Stimulated activated effector memory CD8-positive, alpha-beta T cell treated with anti-CD3 and anti-CD28 coated beads, Interleukin-12 subunit alpha, Interleukin-12 subunit beta, amount 100 ng/mL, for 72 hours (primary cell): ENCODE results near the gene LEMD1.

Source experiments
- ATAC-seq: fragments of 150-1000 bp; cut with Tn5 transposase; 2 replicates; pipeline ENCODE4 v1.10.0; 2021
- DNase-seq, 2 donors: peaks; one replicate each; pipeline ENCODE4 v3.0.0; 2021 to 2022; ENCODE audit warnings: low spot score in 2 of 2
- H3K27ac Mint-ChIP-seq: one replicate; pipeline ENCODE4 v1.8.0; 2022; ENCODE audit warnings: mild to moderate bottlenecking, mixed read lengths
- H3K36me3 Mint-ChIP-seq: one replicate; pipeline ENCODE4 v1.8.0; 2022; ENCODE audit warnings: mild to moderate bottlenecking, mixed read lengths
- H3K4me1 Mint-ChIP-seq: one replicate; pipeline ENCODE4 v1.8.0; 2022; ENCODE audit warnings: mixed read lengths
- H3K4me3 Mint-ChIP-seq: one replicate; pipeline ENCODE4 v1.8.0; 2022; ENCODE audit warnings: mild to moderate bottlenecking, mixed read lengths
- H3K9me3 Mint-ChIP-seq: one replicate; pipeline ENCODE4 v1.8.0; 2022; ENCODE audit warnings: mixed read lengths

The LEMD1 gene

DNA sequence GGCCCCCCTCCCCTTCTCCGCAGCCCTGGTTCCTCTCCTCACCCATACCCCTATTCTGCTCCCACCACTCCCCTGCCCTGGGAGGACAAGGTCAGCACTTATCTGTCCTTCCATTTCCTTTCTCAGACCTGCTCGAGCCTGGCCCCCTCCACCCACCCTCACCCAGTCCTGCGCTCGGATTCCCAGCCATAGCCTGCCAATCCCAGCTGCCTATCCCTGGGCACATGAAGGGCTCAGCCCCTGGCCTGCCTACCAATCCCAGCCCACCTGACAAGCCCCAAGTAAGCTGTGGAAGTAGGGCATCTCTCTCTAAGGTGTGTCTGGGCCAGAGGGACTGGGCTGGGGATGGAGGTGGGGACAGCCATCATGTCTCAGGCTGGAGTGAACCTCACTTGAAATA lies 28.6 kb upstream of the LEMD1 start:
- no peak for DNase-seq
- H3K4me1 Mint-ChIP-seq: peaks cover 39% of the 10 kb centered on the region
- peak overlapping the region; percentile 85 for H3K4me3 Mint-ChIP-seq
- no peaks in the 10 kb centered on the region for H3K36me3 Mint-ChIP-seq
- ATAC-seq: no peak
- H3K9me3 Mint-ChIP-seq: no peaks in the 10 kb centered on the region
- H3K27ac Mint-ChIP-seq: peak overlapping the region; percentile 99

DNA sequence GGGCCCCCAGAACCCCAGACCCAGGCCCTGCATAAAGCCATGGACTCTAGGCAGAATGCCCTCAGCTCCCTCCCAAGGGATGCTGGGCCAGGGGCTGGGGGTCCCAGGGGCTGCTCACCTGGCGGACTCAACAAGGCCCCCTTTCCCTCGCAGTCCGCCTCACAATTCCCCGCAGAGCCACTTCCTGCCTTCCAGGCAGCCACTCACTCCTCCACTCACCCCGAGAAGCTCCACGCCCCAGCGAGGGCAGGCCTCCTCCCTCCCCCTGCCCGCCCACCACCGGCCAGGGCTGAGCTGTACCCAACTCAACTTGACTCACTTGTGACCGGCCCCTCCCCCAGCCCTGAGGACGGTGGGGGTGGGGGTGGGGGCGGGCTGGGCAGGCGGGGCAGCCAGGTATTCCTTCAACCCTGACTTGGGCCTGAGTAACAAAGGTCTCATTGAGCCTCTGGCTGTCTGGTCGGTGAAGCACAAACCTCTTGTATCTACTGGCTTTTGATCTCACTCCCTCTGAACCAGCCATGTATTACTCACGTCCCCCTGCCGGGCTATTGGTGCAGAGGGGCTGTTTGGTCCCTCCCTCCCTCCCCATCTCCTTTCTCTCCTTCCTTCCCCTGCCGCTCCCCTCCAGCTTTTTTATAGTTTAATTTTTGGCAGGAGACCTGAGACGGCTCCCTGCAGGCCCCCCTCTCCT lies 28.0 kb upstream of the LEMD1 start:
- peak overlapping the region; percentile 85 for H3K4me3 Mint-ChIP-seq

GRCh38 chr1:205449254-205449749 lies 27.4 kb upstream of the LEMD1 start:
- Mint-ChIP-seq H3K27ac (peak overlapping the region; percentile 99), H3K36me3 (no peaks in the 10 kb centered on the region), H3K9me3 (no peaks in the 10 kb centered on the region), H3K4me1 (peaks cover 41% of the 10 kb centered on the region), H3K4me3 (peak overlapping the region; percentile 85)
- ATAC-seq (peak; percentile 9), DNase-seq (no peak)

More for the DNA sequence above, 28.0 kb upstream of the LEMD1 start:
- H3K9me3 Mint-ChIP-seq: no peaks in the 10 kb centered on the region
- no peaks in the 10 kb centered on the region for H3K36me3 Mint-ChIP-seq
- H3K27ac Mint-ChIP-seq: peak overlapping the region; percentile 99
- H3K4me1 Mint-ChIP-seq: peaks cover 39% of the 10 kb centered on the region
- ATAC-seq: peak; percentile 95
- DNase-seq: peak; percentile 55 to 79

DNA sequence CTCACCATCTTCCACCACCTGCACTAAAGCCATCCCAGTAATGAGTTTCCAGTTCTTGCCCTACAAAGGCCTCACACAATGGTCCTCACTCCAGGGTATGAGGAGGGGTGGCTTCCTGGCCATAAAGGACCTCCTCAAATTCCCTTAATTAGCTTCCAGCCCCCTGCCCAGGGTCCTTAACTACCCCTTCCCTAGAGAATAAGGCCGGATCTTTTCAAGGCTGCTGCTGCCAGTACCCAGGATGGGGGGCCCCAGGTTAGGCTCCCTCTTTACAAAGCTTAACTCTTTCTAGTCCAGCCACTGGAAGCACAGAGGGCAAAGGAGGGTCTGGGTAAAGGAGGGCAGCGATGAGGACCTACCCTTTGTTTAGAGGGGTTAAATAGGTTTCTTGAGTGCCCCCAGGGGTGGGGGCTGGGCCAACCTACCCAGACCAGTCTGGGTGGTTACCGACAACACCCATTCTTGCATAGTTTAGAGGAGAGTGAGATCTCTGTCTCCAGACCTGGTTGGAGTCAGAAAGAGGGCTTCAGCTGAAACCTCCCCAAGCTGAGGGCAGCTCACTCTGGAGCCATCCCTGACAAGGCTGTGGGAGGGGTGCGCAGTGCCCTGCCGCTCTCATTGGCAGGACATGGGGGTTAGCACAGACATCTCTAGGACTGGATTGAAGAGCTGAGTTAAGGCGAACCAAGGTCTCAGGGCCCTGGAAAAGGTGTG lies 26.8 kb upstream of the LEMD1 start:
- Mint-ChIP-seq H3K9me3 (no peaks in the 10 kb centered on the region), H3K36me3 (no peaks in the 10 kb centered on the region), H3K27ac (peak overlapping the region; percentile 99), H3K4me1 (peaks cover 47% of the 10 kb centered on the region), H3K4me3 (peak overlapping the region; percentile 85)
- DNase-seq: no peak
- ATAC-seq: no peak

DNA sequence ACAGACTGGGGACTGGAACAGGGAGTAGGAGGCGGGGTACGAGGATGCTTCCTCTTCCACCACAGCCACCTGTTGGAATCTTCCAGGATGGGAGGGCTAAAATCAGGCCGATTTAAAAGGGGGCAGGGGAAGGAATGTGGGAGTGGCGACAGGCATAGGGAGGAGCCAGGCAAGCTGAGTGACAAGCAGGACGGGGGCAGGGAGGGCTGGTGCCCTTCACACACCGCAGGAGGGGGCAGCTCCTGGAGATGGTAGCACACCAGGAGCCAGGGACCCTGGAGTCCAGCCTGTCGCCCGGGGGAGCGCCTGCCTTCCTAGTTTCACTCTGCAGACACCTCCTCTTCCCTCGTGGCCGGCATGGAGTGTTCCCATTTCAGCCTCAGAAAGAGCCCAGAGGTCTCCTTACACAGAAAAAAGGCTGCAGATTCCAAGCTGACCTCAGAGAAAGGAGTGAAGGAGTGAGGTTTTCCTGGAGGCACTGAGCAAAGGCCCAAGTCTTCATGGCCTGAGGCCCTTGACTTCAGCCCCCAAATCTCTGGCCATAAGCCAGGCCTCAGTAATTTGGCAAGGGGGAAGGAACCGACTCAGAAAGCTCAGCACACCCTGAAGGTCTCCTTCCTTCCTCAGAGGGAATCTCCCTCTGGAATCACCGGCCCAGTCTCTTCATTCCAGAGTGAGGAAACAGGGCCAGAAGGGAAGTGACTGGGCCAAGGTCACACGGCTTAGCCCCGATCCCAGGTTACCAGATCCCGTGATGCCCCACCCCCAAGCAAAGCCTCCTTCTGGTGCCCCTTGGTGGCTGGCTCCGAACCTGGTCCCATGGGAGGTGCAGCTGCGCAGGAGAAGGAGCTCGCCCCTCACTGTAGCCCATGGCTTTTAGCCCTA lies 25.8 kb upstream of the LEMD1 start:
- DNase-seq (no peak), ATAC-seq (no peak)
- no peaks in the 10 kb centered on the region for H3K9me3 Mint-ChIP-seq
- no peak overlapping the region for H3K27ac Mint-ChIP-seq
- peaks cover 50% of the 10 kb centered on the region for H3K4me1 Mint-ChIP-seq
- no peaks in the 10 kb centered on the region for H3K36me3 Mint-ChIP-seq
- H3K4me3 Mint-ChIP-seq: no peak overlapping the region

DNA sequence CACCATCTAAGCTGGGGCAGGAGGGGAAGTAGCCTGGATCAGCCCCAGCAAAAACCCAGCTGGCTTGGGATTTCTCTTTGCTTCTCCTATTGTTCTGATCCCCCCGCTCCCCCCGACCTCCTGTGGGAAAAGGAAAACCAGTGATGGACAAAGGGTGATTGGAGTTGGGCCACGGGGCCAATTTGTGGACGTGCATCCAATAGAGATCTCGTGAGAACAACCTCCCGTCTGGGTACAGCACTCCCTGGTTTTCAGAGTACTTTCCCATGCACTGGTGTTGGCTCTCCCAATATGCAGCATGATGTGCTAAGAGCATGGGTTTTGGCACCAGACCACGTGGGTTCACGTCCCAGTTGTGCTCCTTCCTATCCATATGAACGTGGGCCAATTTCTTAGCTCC lies 25.0 kb upstream of the LEMD1 start:
- no peak overlapping the region for H3K4me3 Mint-ChIP-seq
- ATAC-seq (no peak), DNase-seq (no peak)
- no peaks in the 10 kb centered on the region for H3K9me3 Mint-ChIP-seq
- no peaks in the 10 kb centered on the region for H3K36me3 Mint-ChIP-seq
- H3K27ac Mint-ChIP-seq: no peak overlapping the region
- peaks cover 54% of the 10 kb centered on the region for H3K4me1 Mint-ChIP-seq

DNA sequence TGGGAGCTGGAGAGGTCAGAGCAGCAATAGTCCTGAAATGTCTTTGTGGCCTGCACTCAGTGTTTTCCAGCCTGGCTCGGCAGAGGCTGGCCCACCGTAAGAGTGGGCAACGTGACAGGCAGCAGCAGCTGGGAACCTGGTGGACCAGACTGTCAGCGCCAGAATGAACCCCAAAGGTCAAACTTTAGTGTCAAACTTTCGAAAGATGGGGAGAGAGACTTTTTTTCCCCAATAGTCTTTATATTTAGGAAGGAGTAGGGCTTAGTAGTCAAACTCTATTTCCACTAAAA lies 23.7 kb upstream of the LEMD1 start:
- H3K27ac Mint-ChIP-seq: no peak overlapping the region
- H3K4me1 Mint-ChIP-seq: peaks cover 57% of the 10 kb centered on the region
- no peak overlapping the region for H3K4me3 Mint-ChIP-seq

DNA sequence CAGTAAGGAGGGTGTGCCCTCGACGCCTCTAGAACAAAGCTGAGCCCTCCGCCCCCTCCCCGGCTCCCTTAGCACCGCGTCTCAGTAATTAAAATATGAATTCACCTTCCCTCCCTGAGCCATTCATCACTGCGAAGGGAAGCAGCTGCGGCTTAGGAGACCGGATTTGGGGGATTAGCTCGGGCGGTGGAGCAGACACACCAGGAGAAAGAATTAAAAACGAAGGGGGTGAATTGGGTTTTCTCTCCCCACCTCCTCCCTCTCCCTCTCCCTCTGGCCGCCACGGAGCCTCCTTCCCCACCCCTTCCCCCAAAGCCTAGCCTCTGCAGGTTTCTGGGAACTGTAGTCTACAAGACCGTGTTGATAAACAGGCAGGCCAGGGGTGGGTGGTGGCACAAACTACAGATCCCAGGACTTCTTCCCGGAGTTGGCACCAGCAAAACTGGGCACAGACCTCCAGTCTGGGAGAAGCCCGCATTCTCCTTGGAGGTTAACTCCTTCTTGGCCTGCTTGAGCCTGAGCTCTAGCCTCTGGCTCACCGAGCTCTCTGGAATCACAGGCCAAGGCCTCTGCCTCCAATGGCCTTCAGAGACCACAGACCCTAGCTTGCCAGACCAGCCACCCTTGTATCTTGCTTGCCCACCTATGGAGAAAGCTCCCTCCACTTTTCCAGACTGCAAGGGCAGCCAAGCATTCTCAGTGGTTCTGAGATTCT lies 23.2 kb upstream of the LEMD1 start:
- no peak for ATAC-seq
- no peaks in the 10 kb centered on the region for H3K9me3 Mint-ChIP-seq
- H3K27ac Mint-ChIP-seq: peak overlapping the region; percentile 67

More for the DNA sequence above, 23.7 kb upstream of the LEMD1 start:
- peaks cover 5% of the 10 kb centered on the region for H3K36me3 Mint-ChIP-seq
- ATAC-seq (no peak), DNase-seq (no peak)
- H3K9me3 Mint-ChIP-seq: no peaks in the 10 kb centered on the region

DNA sequence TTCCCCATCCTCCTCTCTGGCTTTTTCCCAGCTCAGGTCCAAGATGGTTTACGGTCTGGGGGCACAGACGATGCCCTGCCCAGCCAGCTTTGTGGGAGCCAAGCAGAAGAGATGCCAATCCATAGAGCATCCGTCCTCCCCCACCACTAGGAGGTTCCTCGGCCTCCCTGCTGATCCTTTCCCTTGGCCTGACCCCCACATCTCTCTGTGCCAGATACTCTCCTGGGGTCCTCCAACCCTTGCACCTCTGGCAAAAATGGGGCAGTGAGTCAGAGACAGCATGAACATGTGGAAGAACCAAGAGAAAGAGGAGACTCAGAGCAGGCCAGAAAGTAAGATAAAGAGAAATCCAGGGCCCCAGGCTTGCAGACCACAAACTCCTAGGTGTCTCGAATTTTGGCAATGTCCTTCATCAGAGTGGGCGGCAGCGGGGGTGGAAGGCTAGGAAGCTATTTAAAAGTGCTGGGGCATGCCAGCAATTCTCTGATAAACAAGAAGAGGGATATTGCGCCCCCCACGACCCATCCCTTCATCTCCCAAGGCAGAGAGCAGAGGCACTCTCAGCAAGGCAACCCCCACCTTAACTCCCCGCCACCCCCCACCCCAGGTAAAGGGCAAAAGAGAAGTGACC lies 22.6 kb upstream of the LEMD1 start:
- Mint-ChIP-seq H3K9me3 (no peaks in the 10 kb centered on the region), H3K4me1 (peaks cover 57% of the 10 kb centered on the region), H3K36me3 (peaks cover 5% of the 10 kb centered on the region), H3K27ac (peak overlapping the region; percentile 67), H3K4me3 (no peak overlapping the region)
- DNase-seq: no peak
- ATAC-seq: no peak

More for the DNA sequence above, 23.2 kb upstream of the LEMD1 start:
- peaks cover 5% of the 10 kb centered on the region for H3K36me3 Mint-ChIP-seq
- H3K4me1 Mint-ChIP-seq: peaks cover 57% of the 10 kb centered on the region
- no peak for DNase-seq
- no peak overlapping the region for H3K4me3 Mint-ChIP-seq

GRCh38 chr1:205443585-205444299 lies 21.9 kb upstream of the LEMD1 start:
- Mint-ChIP-seq H3K9me3 (no peaks in the 10 kb centered on the region), H3K4me3 (no peak overlapping the region), H3K4me1 (peaks cover 55% of the 10 kb centered on the region), H3K27ac (peak overlapping the region; percentile 67), H3K36me3 (peaks cover 5% of the 10 kb centered on the region)
- no peak for ATAC-seq
- no peak for DNase-seq

DNA sequence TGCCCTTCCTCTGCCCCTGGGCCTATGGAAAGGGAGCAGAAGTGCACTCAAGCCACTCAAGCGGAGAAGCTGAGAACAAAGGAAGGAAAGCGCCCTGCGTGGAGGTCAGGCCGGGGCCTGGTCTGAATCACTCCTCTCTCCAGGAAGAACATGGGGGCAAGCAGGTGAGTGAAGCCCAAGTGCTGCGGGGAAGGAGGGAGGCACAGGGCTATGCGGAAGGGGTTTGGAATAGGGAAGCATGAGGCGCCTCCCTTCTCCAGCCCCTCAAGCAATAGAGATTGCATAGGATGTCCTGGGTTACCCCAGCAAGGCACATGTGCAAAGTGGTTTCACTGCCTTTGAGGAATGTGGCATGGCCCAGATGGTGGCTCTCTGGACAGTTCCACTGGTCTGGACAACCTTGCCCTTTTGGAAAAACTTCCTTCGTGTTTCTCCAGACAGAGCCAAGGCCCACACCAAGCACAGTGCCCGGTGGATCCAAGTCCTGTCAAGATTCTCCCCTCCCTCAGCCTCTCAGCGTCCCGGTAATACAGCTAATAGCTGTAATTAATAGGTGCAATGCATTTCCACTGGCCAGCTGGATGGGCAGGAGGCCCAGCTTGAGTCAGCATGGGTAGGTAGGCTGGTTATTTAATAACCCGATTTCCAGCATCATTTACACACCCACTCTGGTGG lies 20.3 kb upstream of the LEMD1 start:
- Mint-ChIP-seq H3K36me3 (peaks cover 5% of the 10 kb centered on the region), H3K9me3 (no peaks in the 10 kb centered on the region), H3K4me3 (no peak overlapping the region), H3K27ac (no peak overlapping the region), H3K4me1 (peaks cover 52% of the 10 kb centered on the region)
- ATAC-seq (no peak), DNase-seq (no peak)

DNA sequence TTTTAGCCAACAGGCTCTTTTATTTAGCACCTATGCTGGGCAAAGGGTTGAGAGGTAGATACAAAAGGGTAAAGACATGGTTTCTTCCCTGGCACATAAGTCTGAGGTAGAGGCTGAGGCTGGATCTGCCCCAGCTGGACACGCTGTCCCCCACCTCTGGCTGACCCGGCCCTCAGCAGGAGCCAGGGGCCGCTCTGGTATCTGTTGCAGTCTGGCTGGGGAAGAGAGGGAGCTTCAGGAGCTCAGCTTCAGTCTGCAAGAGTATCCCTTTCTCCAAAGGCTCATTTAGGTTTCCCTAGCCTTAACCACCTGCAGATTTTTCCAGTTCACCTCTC lies 19.8 kb upstream of the LEMD1 start:
- peaks cover 5% of the 10 kb centered on the region for H3K36me3 Mint-ChIP-seq
- no peak for DNase-seq
- no peaks in the 10 kb centered on the region for H3K9me3 Mint-ChIP-seq
- peak overlapping the region; percentile 78 for H3K4me3 Mint-ChIP-seq
- peak overlapping the region; percentile 91 for H3K27ac Mint-ChIP-seq
- no peak for ATAC-seq
- peaks cover 54% of the 10 kb centered on the region for H3K4me1 Mint-ChIP-seq

- Mint-ChIP-seq H3K36me3 (peaks cover 5% of the 10 kb centered on the region), H3K4me3 (peak overlapping the region; percentile 78), H3K9me3 (no peaks in the 10 kb centered on the region), H3K27ac (peak overlapping the region; percentile 91), H3K4me1 (peaks cover 56% of the 10 kb centered on the region)
- DNase-seq (no peak), ATAC-seq (no peak)
Observed at GRCh38 chr1:205441318-205441633, 19.4 kb upstream of the LEMD1 start.
